Activated naive CD8-positive, alpha-beta T cell (primary cell): ENCODE measurements around the gene KAZN.

Experiments
- H3K27ac Mint-ChIP-seq: one replicate; pipeline ENCODE4 v1.8.0; 2021; ENCODE audit warnings: mixed read lengths
- H3K27me3 Mint-ChIP-seq: one replicate; pipeline ENCODE4 v1.8.0; 2021; ENCODE audit warnings: mixed read lengths
- H3K36me3 Mint-ChIP-seq: one replicate; pipeline ENCODE4 v1.8.0; 2021; ENCODE audit warnings: mixed read lengths
- H3K4me1 Mint-ChIP-seq: one replicate; pipeline ENCODE4 v1.8.0; 2021; ENCODE audit warnings: low read depth, mixed read lengths
- H3K4me3 Mint-ChIP-seq: one replicate; pipeline ENCODE4 v1.8.0; 2021; ENCODE audit warnings: mild to moderate bottlenecking, mixed read lengths
- H3K9me3 Mint-ChIP-seq: one replicate; pipeline ENCODE4 v1.8.0; 2021; ENCODE audit warnings: low read depth, mixed read lengths

KAZN gene

GRCh38 chr1:14869187-14869586, 270.7 kb downstream of the KAZN start:
- H3K36me3 Mint-ChIP-seq, result no peaks in the 10 kb centered on the region
- H3K27ac Mint-ChIP-seq, result no peak overlapping the region
- H3K9me3 Mint-ChIP-seq, result no peaks in the 10 kb centered on the region
- H3K27me3 Mint-ChIP-seq, result peaks cover 7% of the 10 kb centered on the region
- H3K4me1 Mint-ChIP-seq, result no peaks in the 10 kb centered on the region
- H3K4me3 Mint-ChIP-seq, result no peak overlapping the region

GRCh38 chr1:14871218-14871970, 272.9 kb downstream of the KAZN start:
- H3K27ac Mint-ChIP-seq, result no peak overlapping the region
- no peaks in the 10 kb centered on the region for H3K36me3 Mint-ChIP-seq
- peaks cover 10% of the 10 kb centered on the region for H3K27me3 Mint-ChIP-seq
- no peaks in the 10 kb centered on the region for H3K9me3 Mint-ChIP-seq
- H3K4me1 Mint-ChIP-seq, result no peaks in the 10 kb centered on the region
- no peak overlapping the region for H3K4me3 Mint-ChIP-seq

- H3K27me3 Mint-ChIP-seq, result peaks cover 7% of the 10 kb centered on the region
- no peaks in the 10 kb centered on the region for H3K4me1 Mint-ChIP-seq
- no peak overlapping the region for H3K27ac Mint-ChIP-seq
- no peaks in the 10 kb centered on the region for H3K9me3 Mint-ChIP-seq
- no peak overlapping the region for H3K4me3 Mint-ChIP-seq
- no peaks in the 10 kb centered on the region for H3K36me3 Mint-ChIP-seq
These were observed 274.3 kb downstream of the KAZN start for GRCh38 chr1:14872762-14873161.

- Mint-ChIP-seq H3K9me3 (no peaks in the 10 kb centered on the region), H3K4me3 (no peak overlapping the region), H3K27me3 (peaks cover 5% of the 10 kb centered on the region), H3K27ac (no peak overlapping the region), H3K4me1 (no peaks in the 10 kb centered on the region), H3K36me3 (no peaks in the 10 kb centered on the region)
These were observed 275.2 kb downstream of the KAZN start for GRCh38 chr1:14873677-14874076.

GRCh38 chr1:14875524-14876509, 277.3 kb downstream of the KAZN start:
- Mint-ChIP-seq H3K27me3 (peaks cover 6% of the 10 kb centered on the region), H3K9me3 (no peaks in the 10 kb centered on the region), H3K4me1 (no peaks in the 10 kb centered on the region), H3K36me3 (no peaks in the 10 kb centered on the region), H3K4me3 (no peak overlapping the region), H3K27ac (no peak overlapping the region)

- Mint-ChIP-seq H3K27me3 (peaks cover 6% of the 10 kb centered on the region), H3K4me3 (no peak overlapping the region), H3K36me3 (no peaks in the 10 kb centered on the region), H3K27ac (no peak overlapping the region), H3K9me3 (no peaks in the 10 kb centered on the region), H3K4me1 (no peaks in the 10 kb centered on the region)
These were observed 278.3 kb downstream of the KAZN start for GRCh38 chr1:14876747-14877146.

- Mint-ChIP-seq H3K36me3 (no peaks in the 10 kb centered on the region), H3K9me3 (no peaks in the 10 kb centered on the region), H3K4me1 (no peaks in the 10 kb centered on the region), H3K27me3 (peaks cover 6% of the 10 kb centered on the region), H3K4me3 (no peak overlapping the region), H3K27ac (no peak overlapping the region)
These were observed 278.7 kb downstream of the KAZN start for GRCh38 chr1:14877224-14877623.

- Mint-ChIP-seq H3K4me1 (no peaks in the 10 kb centered on the region), H3K27ac (no peak overlapping the region), H3K36me3 (no peaks in the 10 kb centered on the region), H3K9me3 (no peaks in the 10 kb centered on the region), H3K27me3 (peaks cover 6% of the 10 kb centered on the region), H3K4me3 (no peak overlapping the region)
These were observed 279.6 kb downstream of the KAZN start for GRCh38 chr1:14878124-14878523.

- H3K36me3 Mint-ChIP-seq, result no peaks in the 10 kb centered on the region
- no peak overlapping the region for H3K27ac Mint-ChIP-seq
- H3K4me1 Mint-ChIP-seq, result no peaks in the 10 kb centered on the region
- peaks cover 9% of the 10 kb centered on the region for H3K27me3 Mint-ChIP-seq
- no peaks in the 10 kb centered on the region for H3K9me3 Mint-ChIP-seq
- no peak overlapping the region for H3K4me3 Mint-ChIP-seq
These were observed 280.5 kb downstream of the KAZN start for GRCh38 chr1:14878951-14879350.

- no peaks in the 10 kb centered on the region for H3K4me1 Mint-ChIP-seq
- no peaks in the 10 kb centered on the region for H3K9me3 Mint-ChIP-seq
- H3K4me3 Mint-ChIP-seq, result no peak overlapping the region
- peaks cover 6% of the 10 kb centered on the region for H3K27me3 Mint-ChIP-seq
- H3K27ac Mint-ChIP-seq, result no peak overlapping the region
- H3K36me3 Mint-ChIP-seq, result no peaks in the 10 kb centered on the region
These were observed 282.2 kb downstream of the KAZN start for GRCh38 chr1:14880456-14881316.

GRCh38 chr1:14881775-14882672, 283.5 kb downstream of the KAZN start:
- Mint-ChIP-seq H3K4me3 (no peak overlapping the region), H3K9me3 (no peaks in the 10 kb centered on the region), H3K27me3 (peaks cover 6% of the 10 kb centered on the region), H3K36me3 (no peaks in the 10 kb centered on the region), H3K4me1 (no peaks in the 10 kb centered on the region), H3K27ac (no peak overlapping the region)

- Mint-ChIP-seq H3K27me3 (peaks cover 6% of the 10 kb centered on the region), H3K9me3 (no peaks in the 10 kb centered on the region), H3K4me3 (no peak overlapping the region), H3K4me1 (no peaks in the 10 kb centered on the region), H3K36me3 (no peaks in the 10 kb centered on the region), H3K27ac (no peak overlapping the region)
These were observed 286.2 kb downstream of the KAZN start for GRCh38 chr1:14884614-14885175.

GRCh38 chr1:14887044-14887566, 288.6 kb downstream of the KAZN start:
- peaks cover 3% of the 10 kb centered on the region for H3K27me3 Mint-ChIP-seq
- no peak overlapping the region for H3K27ac Mint-ChIP-seq
- no peaks in the 10 kb centered on the region for H3K36me3 Mint-ChIP-seq
- H3K4me3 Mint-ChIP-seq, result no peak overlapping the region
- no peaks in the 10 kb centered on the region for H3K9me3 Mint-ChIP-seq
- no peaks in the 10 kb centered on the region for H3K4me1 Mint-ChIP-seq
